NCI-H2227 (cell line): ENCODE results near the gene CWC15.
"Not testable (repeated sequence)": the region's sequence is repeated elsewhere in the genome, so short reads cannot be mapped to it uniquely, and the experiment has no call there.

Source experiments
- DNase-seq: peaks from one replicate; lab custom pipeline; 2025; ENCODE audit not compliant: unreplicated experiment; lab: John Stamatoyannopoulos, UW

The CWC15 gene

GRCh38 chr11:94922321-94923003 lies 50.9 kb downstream of the CWC15 start:
- no peak for DNase-seq

DNA sequence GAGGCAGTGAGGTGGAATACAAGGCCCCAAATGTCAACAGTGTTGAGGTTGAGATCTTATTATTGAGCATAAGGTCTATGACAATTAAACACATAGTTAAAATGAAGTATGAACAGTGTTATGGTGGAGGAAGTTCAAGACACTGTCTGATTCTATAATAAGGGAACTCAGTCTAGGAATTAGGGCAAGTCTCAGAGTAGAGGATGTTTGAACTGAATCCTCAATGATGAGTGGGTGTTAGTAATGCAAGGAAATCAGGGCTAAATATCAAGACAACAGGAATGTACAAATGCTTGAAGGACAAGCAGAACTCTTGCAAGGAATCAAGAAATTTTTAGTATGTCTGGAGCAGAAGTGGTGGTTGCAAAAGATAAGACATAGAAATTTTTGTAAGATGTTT lies 53.0 kb downstream of the CWC15 start:
- no peak for DNase-seq

- not testable (repeated sequence) for DNase-seq
Observed at GRCh38 chr11:94913718-94914394, 59.5 kb downstream of the CWC15 start.

DNA sequence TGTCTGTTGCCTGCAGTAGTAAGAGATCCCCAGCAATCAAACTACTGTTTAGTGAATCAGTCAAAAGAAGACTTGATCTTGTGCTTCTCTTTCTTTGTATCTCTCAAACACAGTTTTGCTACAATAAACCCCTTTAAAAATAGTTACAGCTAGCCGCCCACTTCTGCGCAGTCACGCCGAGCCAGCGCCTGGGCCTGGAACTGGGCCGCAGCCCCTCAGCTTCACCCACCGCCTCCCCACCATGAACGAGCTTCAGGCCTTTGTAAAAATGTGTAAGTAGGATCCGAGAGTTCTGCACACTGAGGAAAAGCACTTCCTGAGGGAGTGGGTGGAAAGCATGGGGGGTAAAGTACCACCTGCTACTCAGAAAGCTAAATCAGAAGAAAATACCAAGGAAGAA lies 60.5 kb downstream of the CWC15 start:
- no peak for DNase-seq
